Stimulated activated CD8-positive, alpha-beta memory T cell treated with anti-CD3 and anti-CD28 coated beads, Interleukin-12 subunit alpha, Interleukin-12 subunit beta, amount 100 ng/mL, for 24 hours (primary cell): ENCODE measurements around the gene WIPF2.

ENCODE experiments used
- DNase-seq: peaks from one replicate; pipeline ENCODE4 v3.0.0-alpha.2; 2020; ENCODE audit errors: extremely low read depth

WIPF2 gene

GRCh38 chr17:40327244-40327729, 108.2 kb downstream of the WIPF2 start:
- DNase-seq, result no peak

- DNase-seq, result no peak
Observed at GRCh38 chr17:40327735-40328385, 108.8 kb downstream of the WIPF2 start.

- DNase-seq, result no peak
Observed at GRCh38 chr17:40328386-40328766, 109.3 kb downstream of the WIPF2 start.

- DNase-seq, result no peak
Observed at GRCh38 chr17:40329839-40330794, 111.0 kb downstream of the WIPF2 start.

- no peak for DNase-seq
Observed at GRCh38 chr17:40330850-40331470, 111.9 kb downstream of the WIPF2 start.

- DNase-seq, result no peak
Observed at GRCh38 chr17:40331743-40332641, 112.9 kb downstream of the WIPF2 start.
